GM23248 (cell line): Measurements from ENCODE around the gene CDK16. TPM values are rescaled to one million over a fixed set of nuclear protein-coding genes. Genes with fewer than 3 reads are reported as not detected.

Experiments
- DNase-seq: peaks from one replicate; pipeline ENCODE4 v3.0.0-alpha.2; 2015
- H2AFZ ChIP-seq: fragments of 200-600 bp; sonication (generic); 2 replicates; pipeline ENCODE4 v1.6.1; 2016; ENCODE audit warnings: antibody characterized with exemption
- H3F3A ChIP-seq: fragments of 200-600 bp; sonication (generic); 2 replicates; pipeline ENCODE4 v1.6.1; 2016; ENCODE audit warnings: mild to moderate bottlenecking, antibody characterized with exemption, mixed run types; ENCODE audit not compliant: insufficient read depth
- H3K27ac ChIP-seq: fragments of 200-600 bp; sonication (generic); 2 replicates; pipeline ENCODE4 v1.5.1; 2016; ENCODE audit warnings: mild to moderate bottlenecking
- H3K27me3 ChIP-seq: fragments of 200-600 bp; sonication (generic); replicated peaks from 2 replicates; pipeline ENCODE4 v1.6.1; 2016; ENCODE audit warnings: mild to moderate bottlenecking; ENCODE audit not compliant: insufficient read depth
- H3K36me3 ChIP-seq: fragments of 200-600 bp; sonication (generic); 2 replicates; pipeline ENCODE4 v1.6.1; 2016; ENCODE audit warnings: low read depth, mild to moderate bottlenecking
- H3K4me1 ChIP-seq: fragments of 200-600 bp; sonication (generic); 2 replicates; pipeline ENCODE4 v1.6.1; 2016; ENCODE audit warnings: mild to moderate bottlenecking; ENCODE audit not compliant: insufficient read depth
- H3K4me2 ChIP-seq: fragments of 200-600 bp; sonication (generic); one replicate; pipeline ENCODE4 v1.6.1; 2016; ENCODE audit warnings: mild to moderate bottlenecking; ENCODE audit not compliant: unreplicated experiment
- H3K4me3 ChIP-seq: fragments of 200-600 bp; sonication (generic); 2 replicates; pipeline ENCODE4 v1.5.1; 2016; ENCODE audit warnings: mild to moderate bottlenecking
- H3K79me2 ChIP-seq: fragments of 200-600 bp; sonication (generic); 2 replicates; pipeline ENCODE4 v1.6.1; 2016; ENCODE audit warnings: mild to moderate bottlenecking; ENCODE audit not compliant: insufficient read depth
- H3K9ac ChIP-seq: fragments of 200-600 bp; sonication (generic); 2 replicates; pipeline ENCODE4 v1.6.1; 2016; ENCODE audit warnings: mild to moderate bottlenecking
- H3K9me2 ChIP-seq: fragments of 200-600 bp; sonication (generic); 2 replicates; pipeline ENCODE4 v1.6.1; 2016; ENCODE audit warnings: mixed run types, mild to moderate bottlenecking, moderate library complexity; ENCODE audit not compliant: insufficient read depth
- H3K9me3 ChIP-seq: fragments of 200-600 bp; sonication (generic); one replicate; pipeline ENCODE4 v1.6.1; 2017; ENCODE audit warnings: low read depth
- H4K20me1 ChIP-seq: fragments of 200-600 bp; sonication (generic); 2 replicates; pipeline ENCODE4 v1.6.0; 2016; ENCODE audit not compliant: insufficient read depth
- EZH2 ChIP-seq: fragments of 200-600 bp; sonication (generic); IDR thresholded peaks from 2 replicates; pipeline ENCODE4 v1.6.1; 2018; ENCODE audit warnings: antibody characterized with exemption, mild to moderate bottlenecking; ENCODE audit not compliant: insufficient read depth, poor library complexity, severe bottlenecking
- EZH2phosphoT487 ChIP-seq: fragments of 200-600 bp; sonication (generic); IDR thresholded peaks from 2 replicates; pipeline ENCODE4 v1.6.1; 2018; ENCODE audit warnings: antibody characterized with exemption, moderate library complexity, mild to moderate bottlenecking, low read depth; ENCODE audit not compliant: insufficient read depth
- WGBS, 2 experiments: methylation state at CpG; one replicate each; pipeline ENCODE4 v1.1.6; 2015 to 2017; ENCODE audit warnings: low lambda C conversion rate in 2 of 2, low coverage in 1 of 2; ENCODE audit errors: missing lambda C conversion rate in 2 of 2; 5-methylcytosine and 5-hydroxymethylcytosine counted together
- in situ Hi-C: fragments of 300-500 bp; cut with MboI; formaldehyde crosslinking; loops from 2 replicates; pipeline ENCODE4 v1.15.0; 2020
- polyA plus RNA-seq: library from polyadenylated mRNA; unstranded; fragments of >200 nt; fragmentation: Nextera tagmentation; extraction: Ambion mirVana; gene quantifications from 2 replicates; pipeline ENCODE4 v1.2.1, GENCODE V29; 2016
- total RNA-seq: library from RNA; depleted of rRNA; stranded (reverse); fragments of >200 nt; shearing (Covaris generic); gene quantifications from 2 replicates; pipeline ENCODE4 v1.2.3, GENCODE V29; 2014

The CDK16 gene
- total and polyA plus RNA-seq, 2 experiments from 2014 or later = 97.8 to 103 TPM

DNA sequence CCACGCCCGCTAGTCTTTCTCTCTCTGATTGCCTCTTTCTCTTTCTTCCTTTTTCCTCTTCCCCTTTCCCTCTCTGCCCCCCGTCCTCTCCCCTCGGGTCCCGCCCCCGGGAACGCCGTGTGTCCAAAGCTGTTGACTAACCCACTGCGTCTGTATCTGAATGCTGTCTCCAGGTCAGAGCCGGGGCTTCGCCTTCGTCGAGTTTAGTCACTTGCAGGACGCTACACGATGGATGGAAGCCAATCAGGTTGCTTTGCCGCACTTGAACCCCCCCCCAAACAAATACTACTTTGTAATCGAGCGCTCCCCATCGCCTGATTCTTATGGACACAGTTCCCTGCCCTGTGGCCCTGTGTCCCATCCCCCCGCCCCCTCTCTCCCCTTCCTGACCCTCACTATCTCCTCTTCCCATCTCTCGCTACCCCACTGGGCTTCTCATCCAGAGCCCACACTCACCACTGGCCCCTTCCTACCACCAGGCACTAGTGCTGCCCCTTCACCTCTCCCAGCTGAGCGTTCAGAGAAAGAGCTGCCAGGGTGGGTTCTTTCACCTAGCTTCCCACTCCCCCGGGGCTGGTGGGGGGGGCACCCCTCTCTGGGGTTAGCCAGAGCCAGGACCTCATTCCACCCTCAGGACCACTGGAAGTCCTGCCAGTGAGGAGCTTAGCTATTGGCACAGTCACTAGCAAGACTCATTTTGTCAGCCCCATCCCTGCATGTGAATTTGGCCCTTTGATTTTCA is 43.5 kb upstream of the CDK16 start:
- no peaks in the 10 kb centered on the region for H4K20me1 ChIP-seq
- H3K4me3 ChIP-seq = no peak overlapping the region
- H3K27ac ChIP-seq = no peak overlapping the region
- no peaks in the 10 kb centered on the region for H3K9me2 ChIP-seq
- H3K4me2 ChIP-seq = no peak overlapping the region
- no peaks in the 10 kb centered on the region for H3K27me3 ChIP-seq
- no peak overlapping the region for H2AFZ ChIP-seq
- no peak for DNase-seq
- H3K9me3 ChIP-seq = no peaks in the 10 kb centered on the region
- no peaks in the 10 kb centered on the region; the same call in 1 of the 2 replicates for H3K4me1 ChIP-seq
- 89 to 100% methylated on average over 1 to 23 of the region's 23 CpGs for WGBS, 2 experiments
- H3F3A ChIP-seq = no peaks in the 10 kb centered on the region
- TF ChIP-seq EZH2phosphoT487 (no peak), EZH2 (no peak)
- peaks cover 10% of the 10 kb centered on the region; the same call in 1 of the 2 replicates for H3K79me2 ChIP-seq
- in situ Hi-C loops = no loop called here
- H3K36me3 ChIP-seq = no peaks in the 10 kb centered on the region
- H3K9ac ChIP-seq = no peak overlapping the region

- no peaks in the 10 kb centered on the region for H3K9me3 ChIP-seq
- H3K79me2 ChIP-seq = peaks cover 10% of the 10 kb centered on the region; the same call in 1 of the 2 replicates
- WGBS, 2 experiments = 76 to 80% methylated on average over 4 to 11 of the region's 12 CpGs
- TF ChIP-seq EZH2phosphoT487 (no peak), EZH2 (no peak)
- H3K9me2 ChIP-seq = no peaks in the 10 kb centered on the region
- no peak overlapping the region for H3K27ac ChIP-seq
- no peaks in the 10 kb centered on the region; the same call in 1 of the 2 replicates for H3K4me1 ChIP-seq
- no peak for DNase-seq
- no peak overlapping the region for H3K4me2 ChIP-seq
- no peak overlapping the region for H3K9ac ChIP-seq
- no peaks in the 10 kb centered on the region for H3K36me3 ChIP-seq
- H2AFZ ChIP-seq = no peak overlapping the region
- H3K4me3 ChIP-seq = no peak overlapping the region
- no peaks in the 10 kb centered on the region for H3F3A ChIP-seq
- no peaks in the 10 kb centered on the region for H3K27me3 ChIP-seq
- no peaks in the 10 kb centered on the region for H4K20me1 ChIP-seq
- in situ Hi-C loops = no loop called here
These were observed 42.9 kb upstream of the CDK16 start for GRCh38 chrX:47175588-47175980.

DNA sequence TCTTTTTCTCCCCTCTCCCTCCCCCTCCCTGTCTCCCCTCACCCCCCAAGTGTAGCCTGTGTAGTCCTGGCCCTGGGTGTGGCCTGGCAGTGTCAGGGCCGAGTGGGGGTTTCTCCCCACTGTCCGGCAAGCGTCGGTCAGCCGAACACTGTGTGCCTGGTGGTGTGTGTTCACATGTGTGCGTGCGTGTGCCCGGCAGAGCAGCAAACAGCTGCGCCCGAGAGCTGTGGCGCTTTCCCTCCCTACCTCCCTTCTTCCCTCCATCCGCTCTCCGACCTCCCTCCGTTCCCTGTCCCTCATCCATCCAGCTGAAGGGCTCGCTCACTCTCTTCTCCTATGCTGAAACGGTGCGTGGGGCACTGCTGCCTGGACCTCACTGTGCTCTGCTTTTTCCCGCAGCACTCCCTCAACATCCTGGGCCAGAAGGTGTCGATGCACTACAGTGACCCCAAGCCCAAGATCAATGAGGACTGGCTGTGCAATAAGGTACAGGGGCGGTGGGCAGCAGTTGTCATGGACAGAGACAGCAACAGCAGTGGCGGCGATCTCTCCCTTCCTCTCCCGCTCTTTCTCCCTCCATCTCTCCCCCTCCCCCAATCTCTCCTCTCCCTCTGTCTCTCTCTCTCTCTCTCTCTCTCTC is 42.3 kb upstream of the CDK16 start:
- H3K27ac ChIP-seq = no peak overlapping the region
- H3K9me3 ChIP-seq = no peaks in the 10 kb centered on the region
- H3K36me3 ChIP-seq = no peaks in the 10 kb centered on the region
- TF ChIP-seq EZH2 = no peak
- TF ChIP-seq EZH2phosphoT487 = no peak
- H3K9me2 ChIP-seq = no peaks in the 10 kb centered on the region
- H3K79me2 ChIP-seq = peaks cover 8% of the 10 kb centered on the region; the same call in 1 of the 2 replicates
- H3K9ac ChIP-seq = no peak overlapping the region
- no peak overlapping the region for H2AFZ ChIP-seq
- no peaks in the 10 kb centered on the region; the same call in 1 of the 2 replicates for H3K4me1 ChIP-seq
- no peak for DNase-seq
- in situ Hi-C loops = no loop called here
- 84 to 100% methylated on average over 5 to 20 of the region's 23 CpGs for WGBS, 2 experiments
- H4K20me1 ChIP-seq = no peaks in the 10 kb centered on the region
- no peak overlapping the region for H3K4me3 ChIP-seq
- no peaks in the 10 kb centered on the region for H3K27me3 ChIP-seq
- H3K4me2 ChIP-seq = no peak overlapping the region
- no peaks in the 10 kb centered on the region for H3F3A ChIP-seq

- Histone ChIP-seq H3F3A (no peaks in the 10 kb centered on the region), H3K27ac (no peak overlapping the region), H4K20me1 (no peaks in the 10 kb centered on the region), H3K27me3 (no peaks in the 10 kb centered on the region), H3K79me2 (peaks cover under 1% of the 10 kb centered on the region; the same call in 1 of the 2 replicates), H3K4me2 (no peak overlapping the region), H3K9me3 (no peaks in the 10 kb centered on the region), H2AFZ (no peak overlapping the region), H3K9ac (no peak overlapping the region), H3K4me1 (no peaks in the 10 kb centered on the region; the same call in 1 of the 2 replicates), H3K9me2 (no peaks in the 10 kb centered on the region), H3K36me3 (no peaks in the 10 kb centered on the region), H3K4me3 (no peak overlapping the region)
- TF ChIP-seq EZH2 (no peak), EZH2phosphoT487 (no peak)
- 50% methylated on average over 2 of the region's 2 CpGs for WGBS, 2 experiments
- in situ Hi-C loops = no loop called here
- DNase-seq = no peak
These were observed 41.4 kb upstream of the CDK16 start for GRCh38 chrX:47177079-47177478.
